GM08714 (cell line): Measurements from ENCODE around the gene PCSK1N.

Experiments used
- H3K4me3 ChIP-seq: fragments of 200-500 bp; sonication (Bioruptor generic); 2 replicates; pipeline ENCODE4 v1.5.1; 2014; ENCODE audit warnings: mild to moderate bottlenecking, low read length, inconsistent platforms
- ZNF274 ChIP-seq: IDR thresholded peaks from 2 replicates; pipeline ENCODE4 v1.6.1; 2012; ENCODE audit warnings: mild to moderate bottlenecking, low read depth, low read length

PCSK1N gene

GRCh38 chrX:48813644-48814043, 21.8 kb downstream of the PCSK1N start:
- H3K4me3 ChIP-seq, result no peak overlapping the region
- no peak for TF ChIP-seq ZNF274

- no peak for TF ChIP-seq ZNF274
These were observed 29.3 kb downstream of the PCSK1N start for GRCh38 chrX:48806081-48806480.

GRCh38 chrX:48802905-48803200, 32.6 kb downstream of the PCSK1N start:
- peak overlapping the region; percentile 55; the same call in 1 of the 2 replicates for H3K4me3 ChIP-seq
- no peak for TF ChIP-seq ZNF274

More at GRCh38 chrX:48806081-48806480, 29.3 kb downstream of the PCSK1N start:
- H3K4me3 ChIP-seq, result no peak overlapping the region

- peak overlapping the region; percentile 55; the same call in 1 of the 2 replicates for H3K4me3 ChIP-seq
- no peak for TF ChIP-seq ZNF274
These were observed 33.1 kb downstream of the PCSK1N start for GRCh38 chrX:48802089-48802904.

GRCh38 chrX:48801280-48802088, 33.9 kb downstream of the PCSK1N start, which contains the start of gene HDAC6:
HDAC6 (plus strand) TSS chrX:48802067; CDS start chrX:48802693, 626 bp downstream.
- TF ChIP-seq ZNF274, result no peak
- peak within 1 kb of the TSS; percentile 69 for H3K4me3 ChIP-seq

GRCh38 chrX:48800574-48801279, 34.7 kb downstream of the PCSK1N start:
- peak overlapping the region; percentile 69 for H3K4me3 ChIP-seq
- TF ChIP-seq ZNF274, result no peak

- TF ChIP-seq ZNF274, result no peak
- no peak overlapping the region for H3K4me3 ChIP-seq
These were observed 37.1 kb downstream of the PCSK1N start for GRCh38 chrX:48798318-48798717.

- no peak for TF ChIP-seq ZNF274
- H3K4me3 ChIP-seq, result no peak overlapping the region
These were observed 40.4 kb downstream of the PCSK1N start for GRCh38 chrX:48794911-48795515.

GRCh38 chrX:48794340-48794910, 41.0 kb downstream of the PCSK1N start:
- TF ChIP-seq ZNF274, result no peak
- no peak overlapping the region for H3K4me3 ChIP-seq

GRCh38 chrX:48793935-48794334, 41.5 kb downstream of the PCSK1N start:
- H3K4me3 ChIP-seq, result no peak overlapping the region

GRCh38 chrX:48792219-48792618, 43.2 kb downstream of the PCSK1N start:
- no peak overlapping the region for H3K4me3 ChIP-seq
- TF ChIP-seq ZNF274, result no peak

More at GRCh38 chrX:48793935-48794334, 41.5 kb downstream of the PCSK1N start:
- no peak for TF ChIP-seq ZNF274

- no peak for TF ChIP-seq ZNF274
- H3K4me3 ChIP-seq, result no peak overlapping the region
These were observed 44.2 kb downstream of the PCSK1N start for GRCh38 chrX:48791063-48791820.

- no peak for TF ChIP-seq ZNF274
- no peak overlapping the region for H3K4me3 ChIP-seq
These were observed 44.9 kb downstream of the PCSK1N start for GRCh38 chrX:48790477-48790876.
